CD4-positive, alpha-beta T cell (primary cell): ENCODE data around the gene SLC23A1. TPM values are rescaled to one million over a fixed set of nuclear protein-coding genes. Genes with fewer than 3 reads are reported as not detected.

Experiments used
- ATAC-seq: fragments of 200-7000 bp; cut with Tn5 transposase; one replicate; pipeline ENCODE4 v1.10.0; 2022; ENCODE audit warnings: mild to moderate bottlenecking; ENCODE audit not compliant: poor library complexity
- CTCF ChIA-PET: fragments of 350-600 bp; sonication (Branson Sonifier 250); formaldehyde crosslinking; loops from one replicate; lab custom pipeline; 2021; ENCODE audit warnings: antibody characterized with exemption, inconsistent platforms; lab: Charles Lee
- POLR2A ChIA-PET: fragments of 350-600 bp; sonication (Branson Sonifier 250); formaldehyde crosslinking; loops from one replicate; lab custom pipeline; 2021; ENCODE audit warnings: antibody characterized with exemption, inconsistent platforms; lab: Charles Lee
- DNase-seq, 14 experiments: peaks; one replicate each; pipeline ENCODE4 v3.0.0-alpha.2; 2013 to 2020; ENCODE audit warnings: mixed read lengths in 2 of 14
- H3K27ac ChIP-seq, 2 donors: one replicate each; pipeline versions ENCODE4 v1.5.1 to v1.7.0; 2013; ENCODE audit warnings: low read length in 2 of 2, low read depth in 1 of 2, mild to moderate bottlenecking in 1 of 2
- H3K27me3 ChIP-seq, 2 experiments: 1 replicate in 1 of 2; 2 replicates in 1 of 2; pipeline versions ENCODE4 v1.6.1 to v1.7.0; 2013; ENCODE audit warnings: low read length in 2 of 2, control low read depth in 1 of 2, mild to moderate bottlenecking in 1 of 2, moderate library complexity in 1 of 2; ENCODE audit not compliant: insufficient read depth in 2 of 2, control insufficient read depth in 1 of 2
- H3K36me3 ChIP-seq: one replicate; pipeline ENCODE4 v1.6.1; 2013; ENCODE audit warnings: low read length, control low read depth; ENCODE audit not compliant: insufficient read depth
- H3K4me1 ChIP-seq: one replicate; pipeline ENCODE4 v1.6.1; 2013; ENCODE audit warnings: low read length, control low read depth; ENCODE audit not compliant: insufficient read depth
- H3K4me3 ChIP-seq: one replicate; pipeline ENCODE4 v1.5.1; 2013; ENCODE audit warnings: mild to moderate bottlenecking, low read length, moderate library complexity
- H3K9me3 ChIP-seq, 2 experiments: 1 replicate in 1 of 2; 2 replicates in 1 of 2; pipeline versions ENCODE4 v1.6.1 to v1.7.0; 2013; ENCODE audit warnings: low read length in 2 of 2, mild to moderate bottlenecking in 2 of 2, control low read depth in 1 of 2, moderate library complexity in 1 of 2; ENCODE audit not compliant: control insufficient read depth in 1 of 2, insufficient read depth in 1 of 2
- H3K27ac Mint-ChIP-seq: one replicate; pipeline ENCODE4 v1.8.0; 2020; ENCODE audit warnings: mixed read lengths
- H3K27me3 Mint-ChIP-seq: one replicate; pipeline ENCODE4 v1.8.0; 2021; ENCODE audit warnings: mixed read lengths
- H3K36me3 Mint-ChIP-seq: one replicate; pipeline ENCODE4 v1.8.0; 2021; ENCODE audit warnings: low read depth, mixed read lengths
- H3K4me1 Mint-ChIP-seq: one replicate; pipeline ENCODE4 v1.8.0; 2021; ENCODE audit warnings: low read depth, mixed read lengths
- H3K4me3 Mint-ChIP-seq: one replicate; pipeline ENCODE4 v1.8.0; 2020; ENCODE audit warnings: mild to moderate bottlenecking, mixed read lengths
- H3K9me3 Mint-ChIP-seq: one replicate; pipeline ENCODE4 v1.8.0; 2020; ENCODE audit warnings: mixed read lengths
- CTCF ChIP-seq: fragments of 200-600 bp; IDR thresholded peaks from one replicate; pipeline ENCODE4 v1.8.0; 2022; ENCODE audit warnings: antibody characterized with exemption, mild to moderate bottlenecking
- intact Hi-C, 2 experiments: fragments of 100-400 bp; cut with DNase I in 1 of 2; cut with micrococcal nuclease in 1 of 2; formaldehyde crosslinking; loops; one replicate each; pipeline versions ENCODE4 v1.15.1 to v1.9.0; 2023 to 2025; cut with DNase I, micrococcal nuclease
- total RNA-seq, 174 experiments: library from RNA in 2 of 174; stranded (reverse) in 2 of 174; gene quantifications; one replicate each; pipeline ENCODE4 v1.2.3 and lab custom pipeline; 2021 to 2026

Gene SLC23A1
- total RNA-seq, 2 experiments from 2014 or later = not detected

DNA sequence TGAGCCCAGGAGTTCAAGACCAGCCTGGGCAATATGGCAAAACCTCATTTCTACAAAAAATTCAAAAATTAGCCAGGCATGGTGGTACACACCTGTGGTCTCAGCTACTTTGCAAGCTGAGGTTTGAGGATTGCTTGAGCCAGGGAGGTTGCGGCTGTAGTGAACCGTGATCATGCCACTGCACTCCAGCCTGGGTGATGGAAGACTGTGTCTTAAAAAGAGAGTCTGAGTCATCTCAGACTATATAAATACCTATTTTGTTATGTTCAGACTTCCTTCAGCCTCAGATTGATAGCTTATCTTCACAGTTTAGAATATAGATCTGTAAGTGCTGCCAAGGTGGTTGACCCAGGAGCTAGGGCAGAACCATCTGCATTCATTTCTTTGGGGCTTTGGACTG is 43.0 kb downstream of the SLC23A1 start:
- H3K4me1 Mint-ChIP-seq = peaks cover 65% of the 10 kb centered on the region
- no peak for TF ChIP-seq CTCF
- no peak for DNase-seq
- CTCF ChIA-PET = no interaction called here
- peaks cover 33% of the 10 kb centered on the region for H3K36me3 Mint-ChIP-seq
- Histone ChIP-seq H3K27me3 (no peaks in the 10 kb centered on the region), H3K9me3 (no peaks in the 10 kb centered on the region), H3K4me1 (peaks cover 33% of the 10 kb centered on the region), H3K36me3 (no peaks in the 10 kb centered on the region), H3K27ac (no peak overlapping the region), H3K4me3 (no peak overlapping the region)
- POLR2A ChIA-PET = interaction anchor here (2.4 to 3.8 kb wide), 5 partner anchors 37 to 765 kb away, joined by 12 to 149 read pairs (median 29); partner anchors contain the start of genes HSPA9, MATR3 and SPATA24
- intact Hi-C loops = loop anchor here (2.0 to 5.0 kb wide), 6 partner anchors 13 to 763 kb away; partner anchors contain the start of genes HSPA9 (in 1 of the 2), MZB1 (in 1 of the 2) and UBE2D2 (in 1 of the 2)
- no peak for ATAC-seq
- H3K4me3 Mint-ChIP-seq = peak overlapping the region; percentile 96
- H3K27me3 Mint-ChIP-seq = no peaks in the 10 kb centered on the region
- H3K9me3 Mint-ChIP-seq = no peaks in the 10 kb centered on the region
- no peak overlapping the region for H3K27ac Mint-ChIP-seq

GRCh38 chr5:139335811-139336210 is 47.3 kb downstream of the SLC23A1 start:
- Histone ChIP-seq H3K27ac (no peak overlapping the region), H3K4me1 (peaks cover 12% of the 10 kb centered on the region), H3K4me3 (no peak overlapping the region), H3K36me3 (peaks cover 20% of the 10 kb centered on the region), H3K9me3 (no peaks in the 10 kb centered on the region), H3K27me3 (no peaks in the 10 kb centered on the region)
- peak overlapping the region; percentile 47 for H3K4me3 Mint-ChIP-seq
- peak in 2 of 14 experiments; percentile 32 to 44 for DNase-seq
- no peaks in the 10 kb centered on the region for H3K27me3 Mint-ChIP-seq
- H3K4me1 Mint-ChIP-seq = peaks cover 25% of the 10 kb centered on the region
- intact Hi-C loops = no loop called here
- ChIA-PET CTCF (interaction anchor here (1.8 kb wide), 1 partner anchor 29 kb away, joined by 5 read pairs; no protein-coding TSS in a partner anchor), POLR2A (interaction anchor here (1.3 kb wide), 1 partner anchor 23 kb away, joined by 3 read pairs; no protein-coding TSS in a partner anchor)
- ATAC-seq = peak; percentile 25
- H3K9me3 Mint-ChIP-seq = no peaks in the 10 kb centered on the region
- TF ChIP-seq CTCF = no peak
- peaks cover 27% of the 10 kb centered on the region for H3K36me3 Mint-ChIP-seq
- H3K27ac Mint-ChIP-seq = peak overlapping the region; percentile 50

Other genes with a start within 250 kb of the SLC23A1 start
- gene SIL1, start 184.9 kb downstream of the SLC23A1 start, total RNA-seq = 1 to 10 TPM; 5.6 to 9.2 TPM
- 100 to 1,000 TPM; 376 to 401 TPM for gene MATR3, start 89.6 kb downstream of the SLC23A1 start, total RNA-seq
- gene PAIP2, start 41.4 kb downstream of the SLC23A1 start, total RNA-seq = 100 to 1,000 TPM; 151 to 156 TPM
- under 1 TPM; 0.42 to 0.63 TPM for gene MZB1, start 6.6 kb upstream of the SLC23A1 start, total RNA-seq
- gene PROB1, start 11.8 kb upstream of the SLC23A1 start, total RNA-seq = under 1 TPM; 0.25 to 0.41 TPM
- 1 to 10 TPM; 3.0 to 3.9 TPM for gene SPATA24, start 20.8 kb upstream of the SLC23A1 start, total RNA-seq
- gene DNAJC18, start 56.2 kb upstream of the SLC23A1 start, total RNA-seq = 1 to 10 TPM; 7.5 to 8.7 TPM
- not detected for gene ECSCR, start 79.4 kb upstream of the SLC23A1 start, total RNA-seq
- under 1 TPM in 1 of 2 experiments, not detected in 1; 0.08 TPM for gene SMIM33, start 87.7 kb upstream of the SLC23A1 start, total RNA-seq
- 100 to 1,000 TPM; 155 to 168 TPM for gene STING1, start 99.5 kb upstream of the SLC23A1 start, total RNA-seq
- gene UBE2D2, start 178.0 kb upstream of the SLC23A1 start, total RNA-seq = 100 to 1,000 TPM; 164 to 174 TPM